AG04450 (cell line): ENCODE measurements around the gene ST3GAL3. TPM values are rescaled to one million over a fixed set of nuclear protein-coding genes. Genes with fewer than 3 reads are reported as not detected.

Experiments used
- CTCF ChIA-PET: fragments of 300-600, 350-600 bp; formaldehyde crosslinking; extraction: SDS; loops from one replicate; lab custom pipeline; 2022; ENCODE audit warnings: antibody characterized with exemption, inconsistent platforms; lab: Charles Lee
- POLR2A ChIA-PET: fragments of 350-600 bp; formaldehyde crosslinking; extraction: SDS; loops from one replicate; lab custom pipeline; 2021; ENCODE audit warnings: antibody characterized with exemption, inconsistent platforms; lab: Yijun Ruan, JAX
- DNase-seq: peaks from one replicate; pipeline ENCODE4 v3.0.0-alpha.2; 2011; ENCODE audit warnings: low read depth, low spot score
- H3K27ac ChIP-seq: one replicate; pipeline ENCODE4 v1.5.1; 2012; ENCODE audit warnings: low read depth, low read length, control low read depth
- H3K27me3 ChIP-seq: one replicate; pipeline ENCODE4 v1.6.0; 2012; ENCODE audit warnings: low read length; ENCODE audit not compliant: control insufficient read depth, insufficient read depth
- H3K4me3 ChIP-seq: 2 replicates; pipeline ENCODE4 v1.5.1; 2011; ENCODE audit warnings: mild to moderate bottlenecking, low read depth, low read length, control low read depth
- H3K9me3 ChIP-seq: 2 replicates; pipeline ENCODE4 v1.5.1; 2012; ENCODE audit warnings: low read length; ENCODE audit not compliant: control insufficient read depth, insufficient read depth
- polyA plus RNA-seq: library from polyadenylated mRNA; depleted of rRNA; stranded (reverse); fragments of >200 nt; gene quantifications from 2 replicates; pipeline ENCODE4 v1.2.3, GENCODE V29; 2011
- TF ChIP-seq, protein P1 (sequence below): IDR thresholded peaks from 2 replicates; pipeline ENCODE4 v1.5.1; 2011; ENCODE audit warnings: low read depth, low read length, control low read depth, inconsistent platforms

Gene ST3GAL3
- polyA plus RNA-seq, 1 experiment, result 11.5 TPM

GRCh38 chr1:43861337-43861736 is 154.0 kb downstream of the ST3GAL3 start:
- no peak for DNase-seq
- TF ChIP-seq, protein P1, sequence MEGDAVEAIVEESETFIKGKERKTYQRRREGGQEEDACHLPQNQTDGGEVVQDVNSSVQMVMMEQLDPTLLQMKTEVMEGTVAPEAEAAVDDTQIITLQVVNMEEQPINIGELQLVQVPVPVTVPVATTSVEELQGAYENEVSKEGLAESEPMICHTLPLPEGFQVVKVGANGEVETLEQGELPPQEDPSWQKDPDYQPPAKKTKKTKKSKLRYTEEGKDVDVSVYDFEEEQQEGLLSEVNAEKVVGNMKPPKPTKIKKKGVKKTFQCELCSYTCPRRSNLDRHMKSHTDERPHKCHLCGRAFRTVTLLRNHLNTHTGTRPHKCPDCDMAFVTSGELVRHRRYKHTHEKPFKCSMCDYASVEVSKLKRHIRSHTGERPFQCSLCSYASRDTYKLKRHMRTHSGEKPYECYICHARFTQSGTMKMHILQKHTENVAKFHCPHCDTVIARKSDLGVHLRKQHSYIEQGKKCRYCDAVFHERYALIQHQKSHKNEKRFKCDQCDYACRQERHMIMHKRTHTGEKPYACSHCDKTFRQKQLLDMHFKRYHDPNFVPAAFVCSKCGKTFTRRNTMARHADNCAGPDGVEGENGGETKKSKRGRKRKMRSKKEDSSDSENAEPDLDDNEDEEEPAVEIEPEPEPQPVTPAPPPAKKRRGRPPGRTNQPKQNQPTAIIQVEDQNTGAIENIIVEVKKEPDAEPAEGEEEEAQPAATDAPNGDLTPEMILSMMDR, result no peak
- ChIA-PET CTCF (interaction anchor here (0.7 kb wide), 2 partner anchors 35 kb away, joined by 3 to 12 read pairs; no protein-coding TSS in a partner anchor), POLR2A (interaction anchor here (0.6 kb wide), 1 partner anchor 860 kb away, joined by 3 read pairs; no protein-coding TSS in a partner anchor)
- Histone ChIP-seq H3K27ac (no peak overlapping the region), H3K27me3 (no peaks in the 10 kb centered on the region), H3K9me3 (no peaks in the 10 kb centered on the region), H3K4me3 (no peak overlapping the region)

DNA sequence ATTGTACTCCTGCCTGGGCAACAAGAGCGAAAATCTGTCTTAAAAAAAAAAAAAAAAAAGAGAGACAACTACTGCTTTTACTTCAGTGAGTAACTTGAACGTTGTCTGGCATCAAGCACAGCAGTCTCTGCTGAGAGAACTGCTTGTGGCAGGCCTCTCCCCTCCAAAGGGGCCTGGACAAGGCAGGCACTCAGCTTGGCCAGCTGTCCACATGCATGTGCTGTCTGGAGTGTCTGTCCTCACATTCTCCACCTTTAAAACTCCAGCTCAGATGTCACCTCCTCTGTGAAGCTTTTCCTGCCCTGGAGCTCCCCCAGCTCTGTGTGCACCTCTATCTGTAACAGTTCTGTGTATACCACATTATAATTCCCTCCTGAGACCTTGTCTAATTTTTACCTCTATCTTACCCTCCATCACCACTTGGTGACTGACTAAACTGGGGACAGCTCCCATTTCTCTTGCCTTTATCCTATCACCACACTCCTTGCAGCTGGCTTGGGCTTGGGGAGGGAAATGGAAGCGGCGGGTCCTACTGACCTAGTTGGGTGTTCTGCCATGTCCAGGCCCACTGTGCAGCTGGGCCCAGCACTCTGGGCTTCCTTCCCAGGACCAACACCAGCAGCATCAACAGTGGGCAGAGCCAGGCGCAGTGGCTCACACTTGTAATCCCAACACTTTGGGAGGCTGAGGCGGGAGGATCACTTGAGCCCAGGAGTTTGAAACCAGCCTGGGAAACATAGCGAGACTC is 154.8 kb downstream of the ST3GAL3 start:
- H3K4me3 ChIP-seq, result no peak overlapping the region
- H3K9me3 ChIP-seq, result no peaks in the 10 kb centered on the region
- TF ChIP-seq, protein P1, result no peak
- ChIA-PET POLR2A (interaction anchor here (0.6 kb wide), 1 partner anchor 859 kb away, joined by 3 read pairs; no protein-coding TSS in a partner anchor), CTCF (interaction anchor here (0.6 to 1.8 kb wide), 4 partner anchors 34 to 82 kb away, joined by 3 to 12 read pairs (median 6); no protein-coding TSS in a partner anchor)
- H3K27ac ChIP-seq, result no peak overlapping the region
- no peak for DNase-seq
- H3K27me3 ChIP-seq, result no peaks in the 10 kb centered on the region

GRCh38 chr1:43864111-43865045 is 157.0 kb downstream of the ST3GAL3 start:
- Histone ChIP-seq H3K4me3 (no peak overlapping the region), H3K9me3 (no peaks in the 10 kb centered on the region), H3K27me3 (no peaks in the 10 kb centered on the region), H3K27ac (peak overlapping the region; percentile 11)
- ChIA-PET POLR2A (no interaction called here), CTCF (no interaction called here)
- no peak for DNase-seq
- TF ChIP-seq, protein P1, result no peak

- POLR2A ChIA-PET, result no interaction called here
- no peak overlapping the region for H3K27ac ChIP-seq
- H3K9me3 ChIP-seq, result no peaks in the 10 kb centered on the region
- TF ChIP-seq, protein P1, result no peak
- H3K27me3 ChIP-seq, result no peaks in the 10 kb centered on the region
- CTCF ChIA-PET, result no interaction called here
- H3K4me3 ChIP-seq, result no peak overlapping the region
- no peak for DNase-seq
These were observed 158.9 kb downstream of the ST3GAL3 start for GRCh38 chr1:43866201-43866600.
